ENCODE results near the gene CCDC144A.
"Not testable (repeated sequence)": the region's sequence is repeated elsewhere in the genome, so short reads cannot be mapped to it uniquely, and the experiment has no call there.

Gene CCDC144A

GRCh38 chr17:16814439-16814838 lies 124.4 kb downstream of the CCDC144A start:
- Histone ChIP-seq H3K27me3 (ENCODE audit: insufficient read depth, low read depth) (no peaks in the 10 kb centered on the region), H3K4me2 (no peak overlapping the region), H2AFZ (ENCODE audit: low read depth) (no peak overlapping the region), H3K4me1 (ENCODE audit: low read depth, poor library complexity, severe bottlenecking) (no peaks in the 10 kb centered on the region), H3K36me3 (ENCODE audit: insufficient read depth) (no peaks in the 10 kb centered on the region), H3K79me2 (ENCODE audit: insufficient read depth, low read depth) (no peaks in the 10 kb centered on the region), H3K27ac (no peak overlapping the region), H3K9ac (no peak overlapping the region), H4K20me1 (ENCODE audit: insufficient read depth) (no peaks in the 10 kb centered on the region), H3K4me3 (IDR thresholded peaks at IDR 0.05; ENCODE audit: insufficient read depth, low read depth, low read length) (no peak overlapping the region)
- TF ChIP-seq CTCF (conservative IDR thresholded peaks at IDR 0.05; ENCODE audit: low read depth, low read length): no peak

- Histone ChIP-seq H3K4me1 (ENCODE audit: low read depth, poor library complexity, severe bottlenecking) (no peaks in the 10 kb centered on the region), H3K27ac (no peak overlapping the region), H3K9ac (no peak overlapping the region), H3K79me2 (ENCODE audit: insufficient read depth, low read depth) (no peaks in the 10 kb centered on the region), H3K4me2 (no peak overlapping the region), H3K4me3 (IDR thresholded peaks at IDR 0.05; ENCODE audit: insufficient read depth, low read depth, low read length) (no peak overlapping the region), H3K27me3 (ENCODE audit: insufficient read depth, low read depth) (no peaks in the 10 kb centered on the region), H3K36me3 (ENCODE audit: insufficient read depth) (no peaks in the 10 kb centered on the region), H2AFZ (ENCODE audit: low read depth) (no peak overlapping the region), H4K20me1 (ENCODE audit: insufficient read depth) (no peaks in the 10 kb centered on the region)
- no peak for TF ChIP-seq CTCF (conservative IDR thresholded peaks at IDR 0.05; ENCODE audit: low read depth, low read length)
Observed at GRCh38 chr17:16817201-16817600, 127.2 kb downstream of the CCDC144A start.

- H3K79me2 ChIP-seq (ENCODE audit: insufficient read depth, low read depth); H3K9ac ChIP-seq; H4K20me1 ChIP-seq (ENCODE audit: insufficient read depth); H2AFZ ChIP-seq (ENCODE audit: low read depth); H3K4me1 ChIP-seq (ENCODE audit: low read depth, poor library complexity, severe bottlenecking); H3K4me2 ChIP-seq; H3K27me3 ChIP-seq (ENCODE audit: insufficient read depth, low read depth); H3K36me3 ChIP-seq (ENCODE audit: insufficient read depth); H3K4me3 ChIP-seq (IDR thresholded peaks at IDR 0.05; ENCODE audit: insufficient read depth, low read depth, low read length); H3K27ac ChIP-seq: not testable (repeated sequence)
Observed at GRCh38 chr17:16817940-16818339, 127.9 kb downstream of the CCDC144A start.

DNA sequence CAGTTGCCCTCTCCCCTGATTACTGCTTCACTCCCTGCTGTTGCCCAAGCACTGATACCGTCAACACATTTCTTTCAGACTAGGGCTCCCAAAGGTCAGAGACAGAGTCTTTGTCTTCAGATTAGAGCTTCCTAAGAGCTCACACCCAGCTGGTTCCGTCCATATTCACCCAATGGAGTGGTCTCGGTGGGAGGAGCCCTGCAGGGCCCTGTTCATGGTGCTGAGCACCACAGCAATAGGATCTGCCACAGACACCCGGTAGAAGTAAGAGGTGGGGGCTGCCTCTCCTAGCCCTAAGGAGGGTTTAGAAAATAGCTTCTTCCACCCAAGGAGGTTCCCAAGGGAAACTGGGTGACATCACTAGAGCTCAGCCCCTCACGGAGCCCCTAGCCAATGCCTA lies 128.3 kb downstream of the CCDC144A start:
- TF ChIP-seq CTCF (conservative IDR thresholded peaks at IDR 0.05; ENCODE audit: low read depth, low read length): no peak
- Histone ChIP-seq H3K79me2 (ENCODE audit: insufficient read depth, low read depth) (no peaks in the 10 kb centered on the region), H3K27ac (no peak overlapping the region), H3K4me3 (IDR thresholded peaks at IDR 0.05; ENCODE audit: insufficient read depth, low read depth, low read length) (no peak overlapping the region), H3K4me1 (ENCODE audit: low read depth, poor library complexity, severe bottlenecking) (no peaks in the 10 kb centered on the region), H3K27me3 (ENCODE audit: insufficient read depth, low read depth) (no peaks in the 10 kb centered on the region), H3K4me2 (no peak overlapping the region), H3K9ac (no peak overlapping the region), H4K20me1 (ENCODE audit: insufficient read depth) (no peaks in the 10 kb centered on the region), H2AFZ (ENCODE audit: low read depth) (no peak overlapping the region), H3K36me3 (ENCODE audit: insufficient read depth) (no peaks in the 10 kb centered on the region)

GRCh38 chr17:16818821-16819683 lies 129.0 kb downstream of the CCDC144A start:
- Histone ChIP-seq H3K4me3 (IDR thresholded peaks at IDR 0.05; ENCODE audit: insufficient read depth, low read depth, low read length) (no peak overlapping the region), H3K36me3 (ENCODE audit: insufficient read depth) (no peaks in the 10 kb centered on the region), H3K27ac (no peak overlapping the region), H3K9ac (no peak overlapping the region), H2AFZ (ENCODE audit: low read depth) (no peak overlapping the region), H3K4me2 (no peak overlapping the region), H3K79me2 (ENCODE audit: insufficient read depth, low read depth) (no peaks in the 10 kb centered on the region), H4K20me1 (ENCODE audit: insufficient read depth) (no peaks in the 10 kb centered on the region), H3K27me3 (ENCODE audit: insufficient read depth, low read depth) (no peaks in the 10 kb centered on the region), H3K4me1 (ENCODE audit: low read depth, poor library complexity, severe bottlenecking) (no peaks in the 10 kb centered on the region)
- no peak for TF ChIP-seq CTCF (conservative IDR thresholded peaks at IDR 0.05; ENCODE audit: low read depth, low read length)

All from KMS-11 (cell line).